GM12801 (cell line): ENCODE data around the gene SYNPO2.

Experiments used
- CTCF ChIP-seq: IDR thresholded peaks from one replicate; pipeline ENCODE4 v1.5.1; 2011; ENCODE audit warnings: control low read depth; ENCODE audit not compliant: insufficient read length; ENCODE audit errors: extremely low read depth

The SYNPO2 gene

GRCh38 chr4:119070301-119070700, 181.6 kb downstream of the SYNPO2 start:
- no peak for TF ChIP-seq CTCF

GRCh38 chr4:119080721-119081541, 192.3 kb downstream of the SYNPO2 start:
- no peak for TF ChIP-seq CTCF

- no peak for TF ChIP-seq CTCF
Measured at GRCh38 chr4:119081542-119081859, 192.8 kb downstream of the SYNPO2 start.

- TF ChIP-seq CTCF: no peak
Measured at GRCh38 chr4:119081943-119082342, 193.3 kb downstream of the SYNPO2 start.

- no peak for TF ChIP-seq CTCF
Measured at GRCh38 chr4:119082661-119083060, 194.0 kb downstream of the SYNPO2 start.

GRCh38 chr4:119084513-119084912, 195.9 kb downstream of the SYNPO2 start:
- no peak for TF ChIP-seq CTCF

- no peak for TF ChIP-seq CTCF
Measured at GRCh38 chr4:119087121-119087520, 198.5 kb downstream of the SYNPO2 start.

GRCh38 chr4:119087656-119088055, 199.0 kb downstream of the SYNPO2 start:
- no peak for TF ChIP-seq CTCF
